Left lung (tissue), 10 donors: Measurements from ENCODE around the gene METTL21A. TPM values are rescaled to one million over a fixed set of nuclear protein-coding genes. Genes with fewer than 3 reads are reported as not detected.
A peak's percentile ranks its signal among the peaks of the same experiment; 100 is the strongest.

ENCODE experiments used
- ATAC-seq: fragments of 200-7000 bp; cut with Tn5 transposase; one replicate; pipeline ENCODE4 v1.9.1; 2020; ENCODE audit warnings: moderate library complexity
- DNase-seq, 4 donors: peaks; one replicate each; pipeline ENCODE4 v3.0.0-alpha.2; 2013 to 2020
- H3K27ac ChIP-seq, 2 donors: fragments of 200-600 bp; sonication (generic) in 1 of 2; one replicate each; pipeline versions ENCODE4 v1.5.0 to v1.8.0; 2020 to 2021
- H3K27me3 ChIP-seq, 2 donors: fragments of 200-600 bp; sonication (generic) in 1 of 2; one replicate each; pipeline versions ENCODE4 v1.5.0 to v1.8.0; 2020 to 2021
- H3K36me3 ChIP-seq, 2 donors: fragments of 200-600 bp; sonication (generic) in 1 of 2; one replicate each; pipeline versions ENCODE4 v1.5.0 to v1.8.0; 2020 to 2021
- H3K4me1 ChIP-seq, 2 donors: fragments of 200-600 bp; one replicate each; pipeline ENCODE4 v1.8.0; 2021
- H3K4me3 ChIP-seq, 2 donors: fragments of 200-600 bp; sonication (generic) in 1 of 2; one replicate each; pipeline versions ENCODE4 v1.5.0 to v1.8.0; 2020 to 2021; ENCODE audit warnings: mild to moderate bottlenecking in 1 of 2
- H3K9me3 ChIP-seq, 2 donors: fragments of 200-600 bp; sonication (generic) in 1 of 2; one replicate each; pipeline versions ENCODE4 v1.5.0 to v1.8.0; 2020 to 2021
- intact Hi-C, 2 donors: fragments of 100-400 bp; cut with DNase I; formaldehyde crosslinking; loops; one replicate each; pipeline versions ENCODE4 v1.11.2 to v1.14.2; 2022
- polyA plus RNA-seq, 6 donors: library from polyadenylated mRNA; unstranded; fragments of 120-200 nt; gene quantifications; one replicate each; pipeline ENCODE4 v1.2.1, GENCODE V29; 2013; ENCODE audit not compliant: insufficient read length in 6 of 6
- total RNA-seq, 2 donors: library from RNA; stranded (reverse); fragmentation: NEBNext Ultra II Directional; extraction: Animal tissue kit (Norgen Biotek cat#: 25700); gene quantifications; one replicate each; pipeline ENCODE4 v1.2.1, GENCODE V29; 2021
- TF ChIP-seq, protein P1 (sequence below), 2 donors: fragments of 200-600 bp; sonication (generic) in 1 of 2; IDR thresholded peaks; one replicate each; pipeline versions ENCODE4 v1.5.0 to v1.8.0; 2021; ENCODE audit warnings: antibody characterized with exemption in 2 of 2
- donor health status: DM: no; HTN: yes; CAD: no.
- donor health status: DM: no; HTN: no; CAD: no.

The METTL21A gene
- total and polyA plus RNA-seq, 8 donors, result 14.6 to 37.7 (median 30.7) TPM

GRCh38 chr2:207670887-207671286 is 45.7 kb upstream of the METTL21A start:
- DNase-seq (no peak), ATAC-seq (no peak)

GRCh38 chr2:207663870-207664545 is 38.8 kb upstream of the METTL21A start:
- no peaks in the 10 kb centered on the region for H3K36me3 ChIP-seq
- no peak for ATAC-seq
- no peaks in the 10 kb centered on the region for H3K9me3 ChIP-seq
- no peaks in the 10 kb centered on the region for H3K4me1 ChIP-seq
- intact Hi-C loops, result no loop called here
- TF ChIP-seq, protein P1, sequence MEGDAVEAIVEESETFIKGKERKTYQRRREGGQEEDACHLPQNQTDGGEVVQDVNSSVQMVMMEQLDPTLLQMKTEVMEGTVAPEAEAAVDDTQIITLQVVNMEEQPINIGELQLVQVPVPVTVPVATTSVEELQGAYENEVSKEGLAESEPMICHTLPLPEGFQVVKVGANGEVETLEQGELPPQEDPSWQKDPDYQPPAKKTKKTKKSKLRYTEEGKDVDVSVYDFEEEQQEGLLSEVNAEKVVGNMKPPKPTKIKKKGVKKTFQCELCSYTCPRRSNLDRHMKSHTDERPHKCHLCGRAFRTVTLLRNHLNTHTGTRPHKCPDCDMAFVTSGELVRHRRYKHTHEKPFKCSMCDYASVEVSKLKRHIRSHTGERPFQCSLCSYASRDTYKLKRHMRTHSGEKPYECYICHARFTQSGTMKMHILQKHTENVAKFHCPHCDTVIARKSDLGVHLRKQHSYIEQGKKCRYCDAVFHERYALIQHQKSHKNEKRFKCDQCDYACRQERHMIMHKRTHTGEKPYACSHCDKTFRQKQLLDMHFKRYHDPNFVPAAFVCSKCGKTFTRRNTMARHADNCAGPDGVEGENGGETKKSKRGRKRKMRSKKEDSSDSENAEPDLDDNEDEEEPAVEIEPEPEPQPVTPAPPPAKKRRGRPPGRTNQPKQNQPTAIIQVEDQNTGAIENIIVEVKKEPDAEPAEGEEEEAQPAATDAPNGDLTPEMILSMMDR (IDR thresholded peaks at IDR 0.05), result no peak
- H3K4me3 ChIP-seq, result no peak overlapping the region
- DNase-seq, result no peak
- H3K27me3 ChIP-seq, result no peaks in the 10 kb centered on the region
- no peak overlapping the region for H3K27ac ChIP-seq

More at GRCh38 chr2:207670887-207671286, 45.7 kb upstream of the METTL21A start:
- Histone ChIP-seq H3K4me1 (no peaks in the 10 kb centered on the region), H3K36me3 (no peaks in the 10 kb centered on the region), H3K4me3 (no peak overlapping the region), H3K27ac (no peak overlapping the region), H3K9me3 (no peaks in the 10 kb centered on the region), H3K27me3 (no peaks in the 10 kb centered on the region)
- intact Hi-C loops, result no loop called here
- TF ChIP-seq, protein P1 (IDR thresholded peaks at IDR 0.05), result no peak

- peak; percentile 65 for ATAC-seq
- H3K4me1 ChIP-seq, result no peaks in the 10 kb centered on the region
These were observed 37.0 kb upstream of the METTL21A start for GRCh38 chr2:207662203-207662602.

DNA sequence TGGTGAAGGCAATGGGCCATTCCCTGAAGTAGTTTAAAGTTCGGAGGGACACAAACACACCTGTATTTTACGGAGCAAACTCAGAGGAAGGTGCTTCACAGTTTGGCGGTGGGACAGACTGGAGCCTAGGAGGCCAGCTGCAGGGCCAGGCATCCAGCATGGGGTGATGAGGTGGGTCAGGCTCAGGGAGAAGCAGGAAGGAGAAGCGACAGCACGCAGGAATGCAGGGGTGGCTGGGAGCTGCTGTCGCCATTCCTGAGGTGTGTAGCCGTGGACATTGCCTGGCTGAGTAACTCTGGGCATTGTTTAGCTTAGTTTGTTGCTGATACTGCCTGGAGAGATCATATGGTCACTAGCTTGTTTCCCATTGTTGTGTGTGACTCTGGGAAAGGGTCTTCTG is 35.8 kb upstream of the METTL21A start:
- ATAC-seq (no peak), DNase-seq (no peak)
- Histone ChIP-seq H3K4me3 (no peak overlapping the region), H3K27me3 (no peaks in the 10 kb centered on the region), H3K36me3 (no peaks in the 10 kb centered on the region), H3K4me1 (no peaks in the 10 kb centered on the region), H3K27ac (no peak overlapping the region), H3K9me3 (no peaks in the 10 kb centered on the region)
- TF ChIP-seq, protein P1 (IDR thresholded peaks at IDR 0.05), result no peak
- intact Hi-C loops, result no loop called here

More at GRCh38 chr2:207662203-207662602, 37.0 kb upstream of the METTL21A start:
- intact Hi-C loops, result no loop called here
- Histone ChIP-seq H3K4me3 (no peak overlapping the region), H3K9me3 (no peaks in the 10 kb centered on the region), H3K27ac (peak overlapping the region in 1 of 2 donors; percentile 23), H3K27me3 (no peaks in the 10 kb centered on the region), H3K36me3 (no peaks in the 10 kb centered on the region)
- TF ChIP-seq, protein P1 (IDR thresholded peaks at IDR 0.05), result no peak
- peak in 1 of 4 donors; percentile 48 for DNase-seq

GRCh38 chr2:207658156-207658555 is 33.0 kb upstream of the METTL21A start:
- no peaks in the 10 kb centered on the region for H3K36me3 ChIP-seq
- H3K4me1 ChIP-seq, result no peaks in the 10 kb centered on the region
- no peaks in the 10 kb centered on the region for H3K27me3 ChIP-seq
- DNase-seq (no peak), ATAC-seq (no peak)
- no peak overlapping the region for H3K4me3 ChIP-seq
- no peak overlapping the region for H3K27ac ChIP-seq
- intact Hi-C loops, result no loop called here
- no peaks in the 10 kb centered on the region for H3K9me3 ChIP-seq
- TF ChIP-seq, protein P1 (IDR thresholded peaks at IDR 0.05), result no peak
